Fibroblast of pulmonary artery (primary cell): ENCODE measurements around the gene LARP1.
"Not testable (repeated sequence)": the region's sequence is repeated elsewhere in the genome, so short reads cannot be mapped to it uniquely, and the experiment has no call there.

ENCODE experiments used
- DNase-seq: peaks from one replicate; pipeline ENCODE4 v3.0.0-alpha.2; 2010; ENCODE audit warnings: low read depth
- H3K4me3 ChIP-seq: replicated peaks from 2 replicates; pipeline ENCODE4 v1.5.1; 2011; ENCODE audit warnings: low read depth, mild to moderate bottlenecking, control low read depth, low read length, moderate library complexity
- CTCF ChIP-seq: IDR thresholded peaks from 2 replicates; pipeline ENCODE4 v1.5.1; 2011; ENCODE audit warnings: mild to moderate bottlenecking, control low read depth, low read length, inconsistent platforms; ENCODE audit errors: missing control alignments

LARP1 gene

DNA sequence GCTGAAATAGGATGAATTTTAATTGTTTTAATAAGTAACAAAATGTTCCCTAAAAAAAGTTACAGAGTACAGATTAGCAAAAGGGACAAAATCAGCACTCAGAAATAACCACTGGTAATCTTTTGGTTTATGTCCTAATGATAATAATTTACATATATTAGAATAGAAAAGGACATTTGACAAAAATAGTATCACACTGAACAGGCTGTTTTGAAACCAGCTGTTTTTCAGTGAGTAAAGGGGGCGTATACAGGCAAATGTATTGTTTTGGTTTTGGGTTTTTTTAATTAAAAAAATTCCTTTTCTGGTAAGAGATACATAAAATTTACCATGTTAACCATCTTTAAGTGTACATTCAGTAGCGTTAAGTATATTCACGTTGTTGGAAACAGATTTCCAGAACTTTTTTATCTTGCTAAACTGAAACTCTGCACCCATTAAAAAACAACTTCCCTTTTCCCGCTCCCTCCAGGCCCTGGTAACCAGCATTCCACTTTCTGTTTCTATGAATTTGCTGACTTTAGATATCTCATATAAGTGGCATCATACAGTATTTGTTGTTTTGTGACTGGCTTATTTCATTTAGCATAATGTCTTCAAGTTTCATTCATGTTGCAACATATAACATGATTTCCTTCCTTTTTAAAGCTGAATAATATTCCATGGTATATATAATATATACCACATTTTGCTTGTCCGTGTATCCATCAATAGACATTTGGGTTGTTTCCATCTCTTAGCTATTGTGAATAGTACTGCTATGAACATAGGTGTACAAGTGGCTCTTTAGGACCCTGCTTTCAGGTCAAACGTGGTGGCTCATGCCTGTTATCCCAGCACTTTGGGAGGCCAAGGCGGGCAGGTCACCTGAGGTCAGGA lies 20.6 kb upstream of the LARP1 start:
- no peak for DNase-seq

DNA sequence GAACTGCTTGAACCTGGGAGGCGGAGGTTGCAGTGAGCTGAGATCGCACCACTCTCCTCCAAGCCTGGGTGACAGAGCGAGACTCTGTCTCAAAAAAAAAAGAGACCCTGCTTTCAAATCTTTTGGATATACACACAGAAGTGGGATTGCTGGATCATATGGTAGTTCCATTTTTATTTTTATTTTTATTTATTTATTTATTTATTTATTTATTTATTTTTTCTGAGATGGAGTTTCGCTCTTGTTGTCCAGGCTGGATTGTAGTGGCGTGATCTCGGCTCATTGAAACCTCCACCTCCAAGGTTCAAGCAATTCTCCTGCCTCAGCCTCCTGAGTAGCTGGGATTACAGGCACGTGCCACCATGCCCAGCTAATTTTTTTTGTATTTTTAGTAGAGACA lies 19.8 kb upstream of the LARP1 start:
- H3K4me3 ChIP-seq, DNase-seq: not testable (repeated sequence)

More for the DNA sequence above, 20.6 kb upstream of the LARP1 start:
- H3K4me3 ChIP-seq = no peak overlapping the region
- TF ChIP-seq CTCF = no peak

DNA sequence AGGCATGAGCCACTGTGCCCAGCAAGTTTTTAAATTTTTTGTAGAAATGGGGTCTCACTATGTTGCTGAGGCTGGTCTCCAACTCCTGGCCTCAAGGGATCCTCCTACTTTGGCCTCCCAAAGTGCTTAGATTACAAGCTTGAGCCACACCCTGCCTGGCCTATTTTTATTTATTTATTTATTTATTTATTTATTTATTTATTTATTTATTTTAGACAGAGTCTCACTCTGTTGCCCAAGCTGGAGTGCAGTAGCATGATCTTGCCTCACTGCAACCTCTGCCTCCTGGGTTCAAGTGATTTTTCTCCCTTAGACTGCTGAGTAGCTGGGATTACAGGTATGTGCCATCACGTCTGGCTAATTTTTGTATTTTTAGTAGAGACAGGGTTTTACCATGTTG lies 18.8 kb upstream of the LARP1 start:
- DNase-seq, H3K4me3 ChIP-seq: not testable (repeated sequence)

DNA sequence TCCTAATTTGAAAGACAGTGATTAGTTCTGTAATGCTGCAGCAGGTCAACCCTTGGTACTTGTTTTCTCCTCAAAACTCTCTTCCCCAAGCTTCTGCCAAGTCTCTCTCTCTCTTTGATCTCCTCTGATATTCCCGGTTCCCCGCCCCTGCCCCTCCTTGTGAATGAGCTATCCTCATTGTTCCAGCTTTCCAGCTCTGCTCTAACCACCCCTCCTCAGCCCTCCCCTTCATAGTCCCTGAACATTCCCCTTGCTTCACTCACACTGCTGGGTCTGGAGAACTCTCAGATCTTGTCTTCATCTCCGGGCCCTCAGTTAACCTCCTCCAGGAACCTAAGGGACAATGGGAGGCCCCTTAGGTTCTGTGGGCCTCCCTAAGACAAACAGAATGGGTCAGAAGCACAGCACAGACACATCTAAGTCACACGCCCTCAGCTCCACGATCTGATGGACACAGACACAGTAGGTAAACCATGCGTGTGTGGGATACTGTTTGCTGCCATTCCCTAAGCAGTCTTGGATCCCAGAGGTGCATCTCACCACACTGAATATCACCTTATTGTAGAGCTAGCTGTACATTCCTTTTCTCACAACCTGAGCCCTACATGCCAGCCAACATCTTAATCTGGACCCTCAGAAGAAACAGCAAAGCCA lies 17.4 kb upstream of the LARP1 start:
- H3K4me3 ChIP-seq = no peak overlapping the region
- DNase-seq = no peak
- TF ChIP-seq CTCF = no peak

DNA sequence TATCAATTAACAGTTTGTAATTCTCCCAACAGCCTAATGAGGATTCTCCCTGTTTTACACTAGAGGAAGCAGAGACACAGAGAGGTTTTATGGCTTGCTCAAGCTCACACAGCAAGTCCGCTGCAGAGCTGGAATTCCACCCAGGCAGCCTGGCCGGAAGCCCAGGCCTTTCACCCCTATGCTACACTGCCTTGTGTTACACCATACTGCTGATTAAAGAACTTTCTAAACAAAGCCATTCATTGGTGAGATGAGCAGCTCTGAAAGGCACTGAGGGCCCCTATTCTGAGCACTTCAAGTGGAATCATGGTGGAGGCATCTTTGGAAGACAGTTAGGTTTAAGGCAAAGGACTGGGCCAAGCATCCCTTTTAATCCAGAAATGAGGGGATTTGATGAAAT lies 14.7 kb upstream of the LARP1 start:
- no peak overlapping the region for H3K4me3 ChIP-seq
- peak; percentile 83 for DNase-seq
- TF ChIP-seq CTCF = no peak

- no peak for TF ChIP-seq CTCF
- DNase-seq = no peak
- H3K4me3 ChIP-seq = no peak overlapping the region
Observed at GRCh38 chr5:154740957-154741356, 14.2 kb upstream of the LARP1 start.

DNA sequence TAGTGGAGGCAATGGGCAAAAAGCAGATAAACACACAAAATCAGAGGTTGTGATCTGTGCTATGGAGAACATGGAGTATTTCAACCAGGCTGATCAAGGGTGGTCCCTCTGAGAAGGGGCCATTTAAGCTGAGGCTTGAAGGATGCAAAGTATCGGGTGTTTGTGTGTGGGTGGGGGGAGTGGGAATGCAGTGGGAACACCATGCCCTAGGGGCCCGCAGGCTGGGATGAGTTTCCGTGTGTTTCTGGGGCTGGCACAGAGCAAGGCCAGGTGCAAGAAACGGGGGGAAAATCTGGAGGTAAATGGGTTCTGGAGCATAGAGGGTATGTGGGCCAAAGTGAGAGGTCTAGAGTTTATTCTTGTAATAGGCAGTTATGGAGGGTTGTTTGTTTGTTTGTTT lies 13.8 kb upstream of the LARP1 start:
- no peak overlapping the region for H3K4me3 ChIP-seq
- DNase-seq = no peak
- no peak for TF ChIP-seq CTCF

- H3K4me3 ChIP-seq = no peak overlapping the region
- no peak for TF ChIP-seq CTCF
- DNase-seq = no peak
Observed at GRCh38 chr5:154743812-154744211, 11.4 kb upstream of the LARP1 start.
